ACC112 (cell line): ENCODE results near the gene RHBDD3.
A peak's percentile ranks its signal among the peaks of the same experiment; 100 is the strongest.

Experiments
- H2AFZ ChIP-seq: fragments of 200-600 bp; sonication (generic); one replicate; pipeline ENCODE4 v1.6.0; 2017; ENCODE audit warnings: antibody characterized with exemption, low read length; ENCODE audit not compliant: unreplicated experiment
- H3K27ac ChIP-seq: fragments of 200-600 bp; sonication (generic); 2 replicates; pipeline ENCODE4 v1.5.1; 2014; ENCODE audit warnings: low read depth, mild to moderate bottlenecking, antibody characterized with exemption, low read length, moderate library complexity
- H3K27me3 ChIP-seq: fragments of 200-600 bp; sonication (generic); 2 replicates; pipeline ENCODE4 v1.6.1; 2014; ENCODE audit warnings: mild to moderate bottlenecking, antibody characterized with exemption, low read length, moderate library complexity, mixed read lengths; ENCODE audit not compliant: insufficient read depth
- H3K36me3 ChIP-seq: fragments of 200-600 bp; sonication (generic); 2 replicates; pipeline ENCODE4 v1.6.1; 2016; ENCODE audit warnings: mild to moderate bottlenecking, antibody characterized with exemption, low read length, moderate library complexity, mixed read lengths; ENCODE audit not compliant: insufficient read depth
- H3K4me1 ChIP-seq: fragments of 200-600 bp; sonication (generic); one replicate; pipeline ENCODE4 v1.6.1; 2016; ENCODE audit warnings: low read length, mixed read lengths; ENCODE audit not compliant: insufficient read depth, unreplicated experiment, control insufficient read depth
- H3K4me3 ChIP-seq: fragments of 200-600 bp; sonication (generic); 2 replicates; pipeline ENCODE4 v1.5.1; 2014; ENCODE audit warnings: mild to moderate bottlenecking, low read depth, low read length
- H3K79me2 ChIP-seq: fragments of 200-600 bp; sonication (generic); one replicate; pipeline ENCODE4 v1.6.0; 2016; ENCODE audit warnings: low read length; ENCODE audit not compliant: control insufficient read depth, unreplicated experiment, insufficient read depth

The RHBDD3 gene

GRCh38 chr22:29267858-29268510 lies at the start of gene RHBDD3, which contains the start of gene EWSR1:
RHBDD3 (minus strand) TSS chr22:29267981; CDS start chr22:29265626, 2,355 bp downstream.
EWSR1 (plus strand) TSS chr22:29268268; CDS start chr22:29268337, 69 bp downstream.
- H3K27me3 ChIP-seq, result no peaks in the 10 kb centered on the region
- peaks cover 63% of the 10 kb centered on the region for H3K79me2 ChIP-seq
- peak within 1 kb of the TSS; percentile 88 for H3K4me3 ChIP-seq
- peak within 1 kb of the TSS; percentile 95 for H3K27ac ChIP-seq
- peaks cover 29% of the 10 kb centered on the region for H3K4me1 ChIP-seq
- H3K36me3 ChIP-seq, result peaks cover 13% of the 10 kb centered on the region
- H2AFZ ChIP-seq, result peak within 1 kb of the TSS; percentile 80

DNA sequence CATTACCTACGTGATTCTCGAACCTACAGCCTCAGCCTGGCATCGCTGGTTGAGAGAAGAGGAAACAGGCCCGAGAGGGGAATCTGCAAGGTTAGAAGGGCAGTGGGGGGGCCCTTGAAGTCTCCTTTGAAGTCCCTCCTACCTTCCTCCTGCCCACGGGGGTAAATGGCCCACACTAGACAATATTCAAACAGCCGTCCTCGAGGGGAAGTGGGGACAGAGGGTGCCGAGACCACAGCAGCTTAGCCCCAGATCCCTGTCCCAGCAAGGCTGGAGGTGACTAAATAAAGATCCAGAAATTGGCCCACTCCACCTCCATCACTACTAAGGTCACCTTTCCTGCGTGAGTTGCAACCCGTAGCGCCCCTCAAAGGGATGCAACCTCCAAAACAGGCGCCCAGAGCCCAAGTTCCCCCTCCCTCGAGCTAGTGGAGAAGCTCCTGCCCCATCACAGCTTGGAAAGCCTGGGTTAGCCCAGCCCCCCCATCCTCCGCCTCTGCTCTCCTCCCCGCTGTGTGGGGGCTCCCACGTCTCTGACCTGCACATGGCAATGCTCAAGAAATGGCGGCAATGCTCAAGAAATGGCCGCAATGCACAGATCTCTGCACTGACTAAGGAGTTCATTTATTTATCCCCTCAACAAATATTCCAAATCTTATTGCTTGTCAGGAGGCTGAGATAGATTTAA lies 48.5 kb upstream of the RHBDD3 start:
- no peak overlapping the region for H2AFZ ChIP-seq
- no peak overlapping the region for H3K4me3 ChIP-seq
- no peak overlapping the region for H3K27ac ChIP-seq
- peaks cover 4% of the 10 kb centered on the region for H3K4me1 ChIP-seq
- no peaks in the 10 kb centered on the region for H3K36me3 ChIP-seq
- peaks cover 33% of the 10 kb centered on the region for H3K27me3 ChIP-seq
- H3K79me2 ChIP-seq, result no peaks in the 10 kb centered on the region

- no peak within 1 kb of the TSS for H3K27ac ChIP-seq
- peaks cover 33% of the 10 kb centered on the region for H3K27me3 ChIP-seq
- no peak within 1 kb of the TSS for H2AFZ ChIP-seq
Observed at GRCh38 chr22:29315286-29316140, 47.7 kb upstream of the RHBDD3 start, which contains the start of gene RASL10A. RASL10A (minus strand) TSS chr22:29315697; CDS start chr22:29315246, 451 bp downstream.

DNA sequence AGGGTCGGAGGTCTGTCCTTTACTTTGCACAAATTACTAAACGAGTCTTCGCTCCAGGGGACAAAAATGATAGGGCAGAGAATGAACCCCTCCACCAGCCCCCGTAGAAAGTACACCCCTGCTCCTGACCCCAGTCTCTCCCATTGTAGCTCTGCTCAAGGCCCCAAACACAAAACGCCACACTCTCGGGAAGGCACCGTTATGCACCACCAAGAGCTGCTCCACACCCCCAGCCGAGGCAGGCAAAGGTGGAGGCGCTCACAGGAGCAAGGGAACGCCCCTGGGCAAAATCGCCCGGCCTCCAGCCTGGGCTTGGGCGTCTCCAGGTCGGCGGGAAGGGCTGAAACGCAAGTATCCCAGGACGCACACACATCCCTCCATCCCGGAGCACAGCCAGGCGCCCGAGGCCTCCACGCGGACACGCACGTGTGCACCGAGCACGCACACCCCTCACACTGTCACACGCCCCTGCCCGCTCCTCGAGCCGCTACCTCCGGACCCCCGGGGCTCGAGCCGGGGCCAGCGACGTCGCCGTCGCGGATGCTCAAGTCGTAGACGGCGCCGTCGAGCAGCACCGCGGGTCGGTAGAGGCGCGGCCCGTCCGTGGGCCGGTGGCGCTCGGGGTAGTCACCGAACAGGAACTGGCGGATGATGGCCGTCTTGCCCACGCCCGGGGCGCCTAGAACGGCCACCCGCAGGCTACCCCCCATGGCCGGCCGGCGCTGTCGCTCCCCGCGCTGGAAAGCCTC lies 46.9 kb upstream of the RHBDD3 start:
- H3K79me2 ChIP-seq, result no peaks in the 10 kb centered on the region
- H3K27me3 ChIP-seq, result peaks cover 33% of the 10 kb centered on the region
- peak overlapping the region; percentile 8; the same call in 1 of the 2 replicates for H3K4me3 ChIP-seq
- H3K27ac ChIP-seq, result no peak overlapping the region
- no peak overlapping the region for H2AFZ ChIP-seq
- H3K4me1 ChIP-seq, result peaks cover 13% of the 10 kb centered on the region
- no peaks in the 10 kb centered on the region for H3K36me3 ChIP-seq

More at GRCh38 chr22:29315286-29316140, 47.7 kb upstream of the RHBDD3 start, which contains the start of gene RASL10A:
- peak within 1 kb of the TSS; percentile 8; the same call in 1 of the 2 replicates for H3K4me3 ChIP-seq
- H3K4me1 ChIP-seq, result peaks cover 10% of the 10 kb centered on the region
- H3K79me2 ChIP-seq, result no peaks in the 10 kb centered on the region
- H3K36me3 ChIP-seq, result no peaks in the 10 kb centered on the region

DNA sequence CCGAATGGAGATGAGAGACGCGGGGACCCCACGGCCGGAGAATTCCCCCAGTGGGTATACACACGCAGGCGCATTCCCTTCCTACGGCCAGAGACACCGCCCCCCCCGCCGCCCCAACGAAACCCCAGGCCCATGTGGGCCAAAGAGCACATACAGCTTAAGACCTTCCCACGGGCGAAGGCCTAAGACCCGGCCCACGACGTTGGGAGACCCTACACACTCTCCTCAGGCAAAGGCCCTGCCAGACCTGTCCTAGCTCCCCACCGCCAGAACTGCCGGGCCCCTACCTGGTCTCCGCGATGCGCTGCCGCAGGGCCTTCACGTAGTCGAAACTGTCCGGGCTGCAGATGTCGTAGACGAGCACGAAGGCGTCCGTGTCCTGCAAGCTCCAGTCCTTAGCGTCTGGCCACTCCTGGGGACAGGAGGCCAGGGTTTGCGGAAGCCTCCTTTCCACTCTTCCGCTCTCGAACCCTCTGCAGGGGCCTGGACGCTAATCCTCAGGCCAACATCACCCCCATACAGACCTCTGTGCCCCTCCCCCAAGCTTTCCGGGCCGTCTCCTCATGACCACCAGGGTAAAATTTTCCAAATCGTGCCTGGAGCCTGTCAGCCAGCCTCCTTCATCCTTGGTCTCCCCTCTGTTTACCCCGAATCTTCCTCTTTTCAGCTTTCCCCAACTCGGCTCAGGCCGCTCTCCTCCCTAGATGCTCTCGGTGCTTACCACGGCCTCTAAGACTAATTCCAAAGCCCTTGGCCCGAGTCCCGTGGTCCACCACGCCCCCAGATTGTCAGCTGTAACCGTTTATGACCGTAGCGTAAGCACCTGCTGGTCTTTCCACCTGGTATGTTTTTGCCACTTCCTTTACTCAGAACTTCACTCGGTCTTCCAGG lies 46.0 kb upstream of the RHBDD3 start:
- Histone ChIP-seq H2AFZ (no peak overlapping the region), H3K79me2 (no peaks in the 10 kb centered on the region), H3K4me1 (peaks cover 13% of the 10 kb centered on the region), H3K4me3 (no peak overlapping the region), H3K27ac (no peak overlapping the region), H3K27me3 (peaks cover 33% of the 10 kb centered on the region), H3K36me3 (no peaks in the 10 kb centered on the region)

DNA sequence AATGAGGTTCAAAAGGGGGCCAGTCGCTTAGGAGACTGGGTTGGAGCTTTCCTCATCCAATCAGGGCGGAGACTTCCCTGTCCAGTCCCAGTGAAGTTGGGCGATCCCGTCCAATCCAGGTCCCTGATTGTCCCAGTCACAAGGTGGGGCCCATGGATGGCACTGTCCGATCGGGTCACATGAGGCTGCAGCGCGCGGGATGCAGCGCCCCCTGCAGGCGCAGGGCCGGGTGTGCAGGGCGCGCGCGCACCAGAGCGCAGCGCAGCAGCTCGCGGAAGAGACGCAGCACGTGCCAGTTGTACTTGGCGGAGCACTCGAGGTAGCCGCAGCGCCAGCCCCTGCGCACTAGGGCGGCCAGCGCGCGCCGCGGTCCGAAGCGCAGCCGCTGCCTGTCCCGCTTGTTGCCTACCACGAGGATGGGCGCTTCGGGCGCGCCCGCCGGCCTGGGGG lies 45.4 kb upstream of the RHBDD3 start:
- no peak overlapping the region for H3K4me3 ChIP-seq
- no peaks in the 10 kb centered on the region for H3K79me2 ChIP-seq
- H3K4me1 ChIP-seq, result peaks cover 17% of the 10 kb centered on the region
- H3K27me3 ChIP-seq, result peaks cover 33% of the 10 kb centered on the region
- H2AFZ ChIP-seq, result no peak overlapping the region
- H3K36me3 ChIP-seq, result no peaks in the 10 kb centered on the region
- H3K27ac ChIP-seq, result no peak overlapping the region

GRCh38 chr22:29312218-29313125 lies 44.7 kb upstream of the RHBDD3 start:
- Histone ChIP-seq H3K4me3 (no peak overlapping the region), H2AFZ (no peak overlapping the region), H3K27ac (no peak overlapping the region), H3K4me1 (peaks cover 17% of the 10 kb centered on the region), H3K27me3 (peaks cover 33% of the 10 kb centered on the region), H3K36me3 (no peaks in the 10 kb centered on the region), H3K79me2 (no peaks in the 10 kb centered on the region)

DNA sequence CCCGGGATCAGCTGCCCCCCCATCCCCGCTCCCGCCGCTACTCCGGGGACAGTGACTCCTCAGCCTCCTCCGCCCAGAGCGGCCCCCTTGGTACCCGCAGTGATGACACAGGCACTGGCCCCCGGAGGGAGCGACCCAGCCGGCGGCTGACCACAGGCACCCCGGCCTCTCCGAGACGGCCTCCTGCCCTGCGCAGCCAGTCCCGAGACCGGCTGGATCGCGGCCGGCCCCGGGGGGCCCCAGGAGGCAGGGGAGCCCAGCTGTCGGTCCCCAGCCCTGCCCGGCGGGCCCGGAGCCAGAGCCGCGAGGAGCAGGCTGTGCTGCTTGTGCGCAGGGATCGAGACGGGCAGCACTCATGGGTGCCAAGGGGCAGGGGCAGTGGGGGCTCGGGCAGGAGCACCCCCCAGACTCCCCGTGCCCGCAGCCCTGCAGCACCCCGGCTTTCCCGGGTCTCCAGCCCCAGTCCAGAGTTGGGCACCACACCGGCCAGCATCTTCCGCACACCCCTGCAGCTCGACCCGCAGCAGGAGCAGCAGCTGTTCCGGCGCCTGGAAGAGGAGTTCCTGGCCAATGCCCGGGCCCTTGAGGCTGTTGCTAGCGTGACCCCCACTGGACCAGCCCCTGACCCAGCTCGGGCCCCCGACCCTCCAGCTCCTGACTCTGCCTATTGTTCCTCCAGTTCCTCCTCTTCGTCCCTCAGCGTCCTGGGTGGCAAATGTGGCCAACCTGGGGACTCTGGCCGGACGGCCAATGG lies 43.9 kb upstream of the RHBDD3 start:
- peaks cover 31% of the 10 kb centered on the region for H3K27me3 ChIP-seq
- peaks cover 17% of the 10 kb centered on the region for H3K4me1 ChIP-seq
- H3K79me2 ChIP-seq, result no peaks in the 10 kb centered on the region
- peak overlapping the region; percentile 45; the same call in 1 of the 2 replicates for H3K4me3 ChIP-seq
- no peaks in the 10 kb centered on the region for H3K36me3 ChIP-seq
- H3K27ac ChIP-seq, result peak overlapping the region; percentile 75
- H2AFZ ChIP-seq, result no peak overlapping the region
